HG03097 (cell line): ENCODE data around the gene MSANTD1.

Experiments used
- ATAC-seq: cut with Tn5 transposase; IDR thresholded peaks from one replicate; pipeline ENCODE4 v1.9.1; 2021; ENCODE audit not compliant: unreplicated experiment, low FRiP score

Gene MSANTD1

GRCh38 chr4:3246458-3247398, 2.2 kb upstream of the MSANTD1 start:
- ATAC-seq: no peak

GRCh38 chr4:3247399-3248177, 1.4 kb upstream of the MSANTD1 start:
- ATAC-seq: no peak

- ATAC-seq: no peak
Observed at GRCh38 chr4:3248178-3248480, 830 bp upstream of the MSANTD1 start.

- ATAC-seq: no peak
Observed at GRCh38 chr4:3249711-3250437, 915 bp downstream of the MSANTD1 start.

GRCh38 chr4:3250438-3250955, 1.5 kb downstream of the MSANTD1 start:
- no peak for ATAC-seq

GRCh38 chr4:3250956-3251690, 2.2 kb downstream of the MSANTD1 start:
- ATAC-seq: no peak

GRCh38 chr4:3251691-3252479, 2.9 kb downstream of the MSANTD1 start:
- no peak for ATAC-seq

GRCh38 chr4:3252480-3252828, 3.5 kb downstream of the MSANTD1 start:
- no peak for ATAC-seq

GRCh38 chr4:3252831-3253641, 4.1 kb downstream of the MSANTD1 start:
- no peak for ATAC-seq

GRCh38 chr4:3253808-3254207, 4.8 kb downstream of the MSANTD1 start:
- no peak for ATAC-seq

GRCh38 chr4:3254302-3255131, 5.6 kb downstream of the MSANTD1 start:
- ATAC-seq: no peak

GRCh38 chr4:3255611-3256186, 6.7 kb downstream of the MSANTD1 start:
- ATAC-seq: no peak

GRCh38 chr4:3256230-3257102, 7.5 kb downstream of the MSANTD1 start:
- ATAC-seq: no peak

GRCh38 chr4:3257103-3257555, 8.2 kb downstream of the MSANTD1 start:
- ATAC-seq: no peak

- no peak for ATAC-seq
Observed at GRCh38 chr4:3257556-3258482, 8.9 kb downstream of the MSANTD1 start.
